ENCODE data around the gene PLAU.

PLAU gene

GRCh38 chr10:73967022-73967429, 56.1 kb downstream of the PLAU start:
- Histone ChIP-seq H3K27me3 (ENCODE audit: insufficient read depth, poor library complexity, severe bottlenecking) (no peaks in the 10 kb centered on the region), H3K4me1 (ENCODE audit: insufficient read depth, poor library complexity, severe bottlenecking) (peaks cover 22% of the 10 kb centered on the region), H3K4me3 (ENCODE audit: severe bottlenecking) (no peak overlapping the region), H3K9me3 (ENCODE audit: severe bottlenecking) (no peaks in the 10 kb centered on the region), H3K27ac (ENCODE audit: poor library complexity, severe bottlenecking) (peak overlapping the region; percentile 85), H3K36me3 (ENCODE audit: low read depth) (no peaks in the 10 kb centered on the region)
- no peak for ATAC-seq (ENCODE audit: low read depth)
- no peak for TF ChIP-seq CTCF (IDR thresholded peaks at IDR 0.05; ENCODE audit: poor library complexity, severe bottlenecking)
- DNase-seq (ENCODE audit: low spot score), result no peak
